GM12801 (cell line): ENCODE data around the gene ASCC3.

Experiments
- CTCF ChIP-seq: IDR thresholded peaks from one replicate; pipeline ENCODE4 v1.5.1; 2011; ENCODE audit warnings: control low read depth; ENCODE audit not compliant: insufficient read length; ENCODE audit errors: extremely low read depth

Gene ASCC3

GRCh38 chr6:100577425-100577824 is 303.7 kb downstream of the ASCC3 start:
- no peak for TF ChIP-seq CTCF

- TF ChIP-seq CTCF: no peak
Measured at GRCh38 chr6:100575921-100576320, 305.2 kb downstream of the ASCC3 start.

GRCh38 chr6:100574836-100575235 is 306.3 kb downstream of the ASCC3 start:
- TF ChIP-seq CTCF: no peak

GRCh38 chr6:100573166-100573565 is 308.0 kb downstream of the ASCC3 start:
- TF ChIP-seq CTCF: no peak

- TF ChIP-seq CTCF: no peak
Measured at GRCh38 chr6:100568255-100568654, 312.9 kb downstream of the ASCC3 start.

DNA sequence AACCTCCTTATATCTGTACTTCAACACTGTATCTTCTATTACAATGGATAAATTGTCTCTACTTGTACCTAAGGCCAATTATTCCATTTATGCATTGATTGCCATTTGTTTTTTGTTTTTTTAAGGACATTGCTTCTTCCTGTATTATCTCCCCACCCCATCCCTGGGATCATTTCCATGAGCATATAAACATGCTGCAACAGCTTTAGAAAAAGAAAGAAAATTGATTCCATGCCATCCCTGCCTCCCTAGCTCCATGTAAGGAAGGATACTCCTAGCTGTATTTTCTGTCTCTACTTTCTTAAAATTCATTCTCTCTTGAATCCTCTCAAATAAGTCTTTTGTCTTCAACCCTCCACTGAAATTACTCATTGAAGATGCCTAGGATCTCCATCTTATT is 314.6 kb downstream of the ASCC3 start:
- TF ChIP-seq CTCF: no peak

DNA sequence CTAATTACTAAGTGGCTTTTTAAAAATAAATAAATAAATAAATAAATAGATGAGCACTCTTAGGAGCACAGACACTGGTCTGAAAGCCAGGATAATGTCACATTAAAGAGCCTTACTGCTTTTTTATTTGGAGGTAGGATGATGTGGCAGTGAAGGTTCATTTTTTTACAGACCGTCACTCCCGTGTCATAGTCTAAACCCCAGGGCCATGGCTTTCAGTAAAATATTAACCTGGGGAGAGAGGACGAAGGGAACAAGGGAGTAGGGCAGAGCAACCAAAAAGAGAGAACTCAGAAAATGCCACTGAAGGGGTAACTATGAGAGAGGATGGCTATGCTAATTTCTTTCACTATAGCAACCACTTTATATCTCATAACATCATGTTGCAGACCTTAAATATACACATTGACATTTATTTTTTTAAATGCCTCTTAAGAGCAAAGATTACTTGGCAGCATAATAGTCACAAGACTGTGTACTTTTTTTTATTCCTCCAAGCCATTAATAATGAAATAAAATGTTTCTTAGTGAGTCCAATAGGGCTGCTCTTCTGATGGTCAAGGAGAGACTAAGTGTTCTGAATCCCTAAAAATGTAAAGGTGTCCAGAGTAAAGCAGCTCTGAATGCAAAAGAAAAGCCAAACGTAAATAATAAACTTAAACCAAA is 315.6 kb downstream of the ASCC3 start:
- TF ChIP-seq CTCF: no peak

DNA sequence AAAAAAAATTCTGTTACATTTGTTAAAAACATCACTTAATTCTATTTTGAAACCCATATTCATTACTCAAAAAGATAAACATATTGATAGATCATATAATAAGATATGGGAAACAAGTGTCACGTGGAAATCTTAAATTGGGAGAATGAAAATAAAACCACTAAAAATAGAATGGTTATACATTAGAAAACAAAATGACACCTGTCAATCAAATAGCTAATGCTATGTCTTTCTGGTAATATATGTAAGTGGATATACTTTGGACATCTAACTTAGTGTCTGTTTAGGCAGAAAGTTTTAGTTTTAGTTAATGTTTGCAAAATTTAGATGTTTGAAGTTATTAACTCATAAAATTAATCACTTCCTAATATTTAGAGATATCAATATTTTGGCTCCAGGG is 321.3 kb downstream of the ASCC3 start:
- no peak for TF ChIP-seq CTCF
